Epidermal melanocyte (primary cell): ENCODE measurements around the gene MAB21L3.
A peak's percentile ranks its signal among the peaks of the same experiment; 100 is the strongest.
"Not testable (repeated sequence)": the region's sequence is repeated elsewhere in the genome, so short reads cannot be mapped to it uniquely, and the experiment has no call there.

ENCODE experiments used
- DNase-seq: peaks from one replicate; pipeline ENCODE4 v3.0.0; 2011; ENCODE audit warnings: low spot score; ENCODE audit not compliant: insufficient read length

The MAB21L3 gene

GRCh38 chr1:116133696-116134475, 22.7 kb downstream of the MAB21L3 start:
- DNase-seq, result no peak

GRCh38 chr1:116134476-116134773, 23.2 kb downstream of the MAB21L3 start:
- no peak for DNase-seq

GRCh38 chr1:116138277-116138792, 27.1 kb downstream of the MAB21L3 start:
- DNase-seq, result no peak

GRCh38 chr1:116139592-116140134, 28.5 kb downstream of the MAB21L3 start:
- DNase-seq, result no peak

- DNase-seq, result no peak
Measured at GRCh38 chr1:116144151-116144550, 33.0 kb downstream of the MAB21L3 start.

- not testable (repeated sequence) for DNase-seq
Measured at GRCh38 chr1:116146447-116147113, 35.4 kb downstream of the MAB21L3 start.

- no peak for DNase-seq
Measured at GRCh38 chr1:116147114-116147510, 35.9 kb downstream of the MAB21L3 start.

GRCh38 chr1:116147972-116148371, 36.8 kb downstream of the MAB21L3 start:
- no peak for DNase-seq

GRCh38 chr1:116148967-116149366, 37.8 kb downstream of the MAB21L3 start:
- no peak for DNase-seq

- no peak for DNase-seq
Measured at GRCh38 chr1:116150368-116150767, 39.2 kb downstream of the MAB21L3 start.

GRCh38 chr1:116151739-116152576, 40.8 kb downstream of the MAB21L3 start:
- peak; percentile 92 for DNase-seq

- DNase-seq, result no peak
Measured at GRCh38 chr1:116152577-116152943, 41.4 kb downstream of the MAB21L3 start.

- no peak for DNase-seq
Measured at GRCh38 chr1:116152950-116153691, 41.9 kb downstream of the MAB21L3 start.

GRCh38 chr1:116153692-116154031, 42.5 kb downstream of the MAB21L3 start:
- DNase-seq, result no peak

GRCh38 chr1:116154536-116154935, 43.3 kb downstream of the MAB21L3 start:
- no peak for DNase-seq

GRCh38 chr1:116157096-116157495, 45.9 kb downstream of the MAB21L3 start:
- DNase-seq, result no peak

GRCh38 chr1:116159177-116159576, 48.0 kb downstream of the MAB21L3 start:
- DNase-seq, result no peak

- no peak for DNase-seq
Measured at GRCh38 chr1:116159611-116160010, 48.4 kb downstream of the MAB21L3 start.

GRCh38 chr1:116161390-116161789, 50.2 kb downstream of the MAB21L3 start:
- DNase-seq, result no peak

- DNase-seq, result no peak
Measured at GRCh38 chr1:116161877-116162390, 50.7 kb downstream of the MAB21L3 start.

- DNase-seq, result no peak
Measured at GRCh38 chr1:116163533-116163932, 52.3 kb downstream of the MAB21L3 start.
